22Rv1 (cell line): Measurements from ENCODE around the gene OR5A2.

Experiments used
- CTCF ChIP-seq: fragments of 450-650 bp; IDR thresholded peaks from 2 replicates; pipeline ENCODE4 v1.5.1; 2017; ENCODE audit warnings: mild to moderate bottlenecking
- ZFX ChIP-seq: fragments of 450-650 bp; IDR thresholded peaks from 2 replicates; pipeline ENCODE4 v1.6.1; 2017; ENCODE audit warnings: antibody characterized with exemption, borderline replicate concordance

GRCh38 chr11:59400461-59401261 is 25.6 kb downstream of the OR5A2 start:
- TF ChIP-seq CTCF = no peak
- TF ChIP-seq ZFX = no peak
